K562 (cell line): ENCODE results near the gene TBC1D9. TPM values are rescaled to one million over a fixed set of nuclear protein-coding genes. Genes with fewer than 3 reads are reported as not detected.

Experiments used
- ATAC-seq: fragments of 200-7000 bp; cut with Tn5 transposase; 3 replicates; pipeline ENCODE4 v1.9.1; 2020; ENCODE audit warnings: moderate library complexity
- BruUV-seq: library from RNA; stranded (reverse); fragments of 400-500 nt; replicated peaks from 2 replicates; lab custom pipeline; 2021; lab: Mats Ljungman, UMichigan
- CTCF ChIA-PET: fragments of 300-600 bp; formaldehyde crosslinking; extraction: SDS; loops from one replicate; lab custom pipeline; 2021; ENCODE audit warnings: low intra/inter-chr PET ratio; lab: Yijun Ruan, JAX
- POLR2A ChIA-PET: fragments of 300-600, 350-650 bp; sonication (Branson Sonifier 250); formaldehyde crosslinking; extraction: SDS; loops from one replicate; lab custom pipeline; 2021; ENCODE audit warnings: antibody characterized with exemption, inconsistent platforms; lab: Yijun Ruan, JAX
- DNase-seq, 4 experiments: peaks; one replicate each; pipeline versions ENCODE4 v3.0.0 to v3.0.0-alpha.2; 2011 to 2018; ENCODE audit warnings: low spot score in 3 of 4, mixed read lengths in 3 of 4; ENCODE audit errors: extremely low read depth in 1 of 4
- FAIRE-seq: peaks from 2 replicates; lab custom pipeline; 2011; peaks lifted over from hg19 to GRCh38; lab: Jason Lieb, UNC
- H2AFZ ChIP-seq: 2 replicates; pipeline ENCODE4 v1.6.0; 2011; ENCODE audit warnings: low read depth, low read length, control low read depth, inconsistent platforms
- H3K27ac ChIP-seq: fragments of 200-600 bp; 3 replicates; pipeline ENCODE4 v1.8.0; 2011; ENCODE audit warnings: low read depth, mild to moderate bottlenecking, control low read depth, inconsistent platforms, low read length, moderate library complexity, mixed read lengths; ENCODE audit errors: extremely low read depth
- H3K27me3 ChIP-seq, 2 experiments: fragments of 300-600 bp in 1 of 2; 2 replicates in 1 of 2; 3 replicates in 1 of 2; pipeline versions ENCODE4 v1.6.0 to v1.8.0; 2011; ENCODE audit warnings: inconsistent platforms in 2 of 2, low read length in 2 of 2, mild to moderate bottlenecking in 1 of 2, mixed read lengths in 1 of 2, moderate library complexity in 1 of 2; ENCODE audit not compliant: control insufficient read depth in 2 of 2, insufficient read depth in 2 of 2
- H3K36me3 ChIP-seq: fragments of 300-600 bp; 3 replicates; pipeline ENCODE4 v1.8.0; 2011; ENCODE audit warnings: mild to moderate bottlenecking, low read length, inconsistent platforms; ENCODE audit not compliant: control insufficient read depth, insufficient read depth
- H3K4me1 ChIP-seq, 2 experiments: fragments of 200-600 bp in 1 of 2; replicated peaks in 1 of 2; 2 replicates in 1 of 2; 3 replicates in 1 of 2; pipeline versions ENCODE4 v1.5.1 to v1.8.0; 2011; ENCODE audit warnings: inconsistent platforms in 2 of 2, low read length in 2 of 2, mild to moderate bottlenecking in 1 of 2, mixed read lengths in 1 of 2, moderate library complexity in 1 of 2; ENCODE audit not compliant: control insufficient read depth in 2 of 2, insufficient read depth in 2 of 2
- H3K4me2 ChIP-seq: 2 replicates; pipeline ENCODE4 v1.6.1; 2011; ENCODE audit warnings: low read length, control low read depth, inconsistent platforms, mixed read lengths; ENCODE audit not compliant: insufficient read depth
- H3K4me3 ChIP-seq: fragments of 200-600 bp; sonication (generic), shearing (Covaris generic); 2 replicates; pipeline ENCODE4 v1.5.1; 2016; ENCODE audit warnings: control low read depth, inconsistent platforms
- H3K79me2 ChIP-seq: fragments of 200-600 bp; 3 replicates; pipeline ENCODE4 v1.8.0; 2011; ENCODE audit warnings: low read length, inconsistent platforms; ENCODE audit not compliant: control insufficient read depth, insufficient read depth
- H3K9ac ChIP-seq, 2 experiments: 2 replicates each; pipeline versions ENCODE4 v1.6.0 to v1.6.1; 2011; ENCODE audit warnings: low read depth in 2 of 2, low read length in 2 of 2, control low read depth in 1 of 2, inconsistent platforms in 1 of 2, mild to moderate bottlenecking in 1 of 2, mixed read lengths in 1 of 2; ENCODE audit not compliant: insufficient read depth in 1 of 2
- H3K9me1 ChIP-seq: one replicate; pipeline ENCODE4 v1.6.0; 2011; ENCODE audit warnings: inconsistent platforms, mild to moderate bottlenecking, low read length, moderate library complexity; ENCODE audit not compliant: control insufficient read depth, insufficient read depth
- H3K9me3 ChIP-seq: replicated peaks from 2 replicates; pipeline ENCODE4 v1.5.1; 2011; ENCODE audit warnings: low read depth, low read length, inconsistent platforms; ENCODE audit not compliant: control insufficient read depth, insufficient read depth
- H4K20me1 ChIP-seq: replicated peaks from 2 replicates; pipeline ENCODE4 v1.6.1; 2011; ENCODE audit warnings: low read length, inconsistent platforms, mixed read lengths; ENCODE audit not compliant: control insufficient read depth, insufficient read depth
- BRF2 ChIP-seq: IDR thresholded peaks from 3 replicates; pipeline ENCODE4 v1.6.1; 2011; ENCODE audit warnings: borderline replicate concordance, mild to moderate bottlenecking; ENCODE audit not compliant: insufficient read length, insufficient read depth
- HNRNPLL ChIP-seq: fragments of 200-400 bp; formaldehyde crosslinking; IDR thresholded peaks from 2 replicates; pipeline ENCODE4 v1.6.1; 2017; ENCODE audit warnings: low read length, low read depth, mild to moderate bottlenecking; ENCODE audit not compliant: poor library complexity, severe bottlenecking
- NFE2L1 ChIP-seq: fragments of 450-650 bp; IDR thresholded peaks from 2 replicates; pipeline ENCODE4 v1.6.1; 2016; ENCODE audit warnings: missing genetic modification characterization, low read depth, mild to moderate bottlenecking, missing compliant biosample characterization, moderate library complexity, borderline replicate concordance
- TEAD4 ChIP-seq, 2 experiments: sonication (generic) in 1 of 2; formaldehyde crosslinking in 1 of 2; IDR thresholded peaks; 2 replicates each; pipeline versions ENCODE4 v1.6.1 to v1.8.0; 2012 to 2022; ENCODE audit warnings: borderline replicate concordance in 1 of 2, inconsistent platforms in 1 of 2, low read length in 1 of 2, mild to moderate bottlenecking in 1 of 2, missing genetic modification reagents in 1 of 2
- WHSC1 ChIP-seq: IDR thresholded peaks from one replicate; pipeline ENCODE4 v1.6.1; 2012; ENCODE audit warnings: low read length, control low read depth, inconsistent platforms
- WGBS: fragments of 100-300 bp; shearing (Covaris generic); methylation state at CpG from one replicate; pipeline ENCODE4 v1.1.6; 2016; ENCODE audit warnings: low coverage, mixed read lengths; ENCODE audit not compliant: insufficient coverage; ENCODE audit errors: missing lambda C conversion rate; 5-methylcytosine and 5-hydroxymethylcytosine counted together
- in situ Hi-C: fragments of 300-500 bp; cut with MboI; formaldehyde crosslinking; loops from 4 replicates; pipeline ENCODE4 v1.15.0; 2018; ENCODE audit warnings: inconsistent platforms, mixed read lengths
- intact Hi-C: fragments of 100-400 bp; cut with micrococcal nuclease; formaldehyde crosslinking; loops from 2 replicates; pipeline ENCODE4 v1.14.2; 2022
- polyA plus RNA-seq, 8 experiments: library from polyadenylated mRNA; depleted of rRNA in 4 of 8; stranded (reverse) in 5 of 8; unstranded in 3 of 8; fragments of >200 nt; fragmentation: Nextera tagmentation in 2 of 8; fragmentation: Illumina TruSeq in 1 of 8; extraction: Ambion mirVana in 2 of 8; extraction: Trizol in 1 of 8; gene quantifications; 2 replicates each; pipeline versions ENCODE4 v1.2.1 to v1.2.3, GENCODE V29; 2011 to 2014; ENCODE audit warnings: inconsistent platforms in 1 of 8, missing spikeins in 1 of 8
- total RNA-seq, 7 experiments: library from RNA; depleted of rRNA in 6 of 7; stranded (reverse); fragments of >200 nt in 6 of 7; fragmentation: Illumina TruSeq in 2 of 7; extraction: Trizol in 2 of 7; gene quantifications; 2 replicates each; pipeline versions ENCODE4 v1.2.1 to v1.2.3, GENCODE V29; 2011 to 2021; ENCODE audit warnings: low replicate concordance in 1 of 7

Gene TBC1D9
- total and polyA plus RNA-seq, 9 of the 15 experiments (the other 6 are each of a cell fraction or from before 2014, with no cell fraction given) = 0.13 TPM; not detected in 8

GRCh38 chr4:140635606-140636005 lies 120.6 kb downstream of the TBC1D9 start:
- Histone ChIP-seq H3K9me1 (no peaks in the 10 kb centered on the region), H3K4me1 (no peaks in the 10 kb centered on the region), H3K27ac (no peak overlapping the region), H3K4me2 (no peak overlapping the region), H4K20me1 (no peaks in the 10 kb centered on the region), H3K4me3 (no peak overlapping the region), H3K27me3 (peaks cover 0 to 5% of the 10 kb centered on the region in 2 experiments; a peak in 4 of 5 replicates), H3K9me3 (no peaks in the 10 kb centered on the region), H3K9ac (no peak overlapping the region), H3K36me3 (no peaks in the 10 kb centered on the region), H3K79me2 (no peaks in the 10 kb centered on the region), H2AFZ (no peak overlapping the region)
- ATAC-seq = no peak
- DNase-seq = no peak
- intact Hi-C loops = loop anchor here (5.0 kb wide), 1 partner anchor 217 kb away; no protein-coding TSS in a partner anchor
- in situ Hi-C loops = no loop called here
- CTCF ChIA-PET = no interaction called here
- 0% methylated on average over 6 of the region's 6 CpGs for WGBS
- no peak for TF ChIP-seq BRF2
- no peak for TF ChIP-seq TEAD4 (IDR thresholded peaks at IDR 0.05; ENCODE audit: low read length)
- no peak for TF ChIP-seq TEAD4 (CRISPR knock-in tag; IDR thresholded peaks at IDR 0.05; ENCODE audit: borderline replicate concordance)
- TF ChIP-seq HNRNPLL = no peak
- no peak for TF ChIP-seq WHSC1
- TF ChIP-seq NFE2L1 (tag) = no peak
- FAIRE-seq = no peak
- POLR2A ChIA-PET = no interaction called here
- no TSS peak for BruUV-seq
